NCI-H2171 (cell line): ENCODE data around the gene UPF3A.
"Not testable (repeated sequence)": the region's sequence is repeated elsewhere in the genome, so short reads cannot be mapped to it uniquely, and the experiment has no call there.

Experiments used
- DNase-seq: peaks from one replicate; lab custom pipeline; 2025; lab: John Stamatoyannopoulos, UW

UPF3A gene

GRCh38 chr13:114309086-114309485, 27.7 kb downstream of the UPF3A start:
- no peak for DNase-seq

GRCh38 chr13:114309806-114310410, 28.5 kb downstream of the UPF3A start:
- no peak for DNase-seq

GRCh38 chr13:114310956-114311355, 29.6 kb downstream of the UPF3A start:
- DNase-seq: no peak

- no peak for DNase-seq
Measured at GRCh38 chr13:114311387-114311786, 30.0 kb downstream of the UPF3A start.

GRCh38 chr13:114311908-114312307, 30.5 kb downstream of the UPF3A start:
- peak; percentile 27 for DNase-seq

GRCh38 chr13:114313061-114313860, 31.9 kb downstream of the UPF3A start:
- DNase-seq: no peak

- peak; percentile 96 for DNase-seq
Measured at GRCh38 chr13:114314074-114314912, 32.9 kb downstream of the UPF3A start, which contains the start of gene CHAMP1. Gene CHAMP1, plus strand, starts transcription at chr13:114314503. Its CDS starts 9,340 bp downstream, at chr13:114323843.

- no peak for DNase-seq
Measured at GRCh38 chr13:114315074-114315785, 33.8 kb downstream of the UPF3A start.

- peak; percentile 40 for DNase-seq
Measured at GRCh38 chr13:114318624-114319023, 37.2 kb downstream of the UPF3A start.

GRCh38 chr13:114319441-114319913, 38.1 kb downstream of the UPF3A start:
- DNase-seq: no peak

- DNase-seq: no peak
Measured at GRCh38 chr13:114320065-114320464, 38.7 kb downstream of the UPF3A start.

- no peak for DNase-seq
Measured at GRCh38 chr13:114321256-114321655, 39.9 kb downstream of the UPF3A start.

GRCh38 chr13:114323349-114323748, 41.9 kb downstream of the UPF3A start:
- DNase-seq: no peak

GRCh38 chr13:114324334-114324733, 42.9 kb downstream of the UPF3A start:
- DNase-seq: no peak

- no peak for DNase-seq
Measured at GRCh38 chr13:114325729-114326128, 44.3 kb downstream of the UPF3A start.

GRCh38 chr13:114328034-114328433, 46.6 kb downstream of the UPF3A start:
- no peak for DNase-seq

- no peak for DNase-seq
Measured at GRCh38 chr13:114328595-114328994, 47.2 kb downstream of the UPF3A start.

- no peak for DNase-seq
Measured at GRCh38 chr13:114330086-114330485, 48.7 kb downstream of the UPF3A start.

GRCh38 chr13:114333881-114334280, 52.5 kb downstream of the UPF3A start:
- DNase-seq: not testable (repeated sequence)

GRCh38 chr13:114334305-114335053, 53.1 kb downstream of the UPF3A start:
- DNase-seq: no peak

- not testable (repeated sequence) for DNase-seq
Measured at GRCh38 chr13:114336457-114336856, 55.1 kb downstream of the UPF3A start.
